H1 (cell line): Measurements from ENCODE around the gene HERC3. TPM values are rescaled to one million over a fixed set of nuclear protein-coding genes. Genes with fewer than 3 reads are reported as not detected.

Source experiments
- CREB1 ChIP-seq: IDR thresholded peaks from 2 replicates; pipeline ENCODE4 v1.6.1; 2012; ENCODE audit warnings: inconsistent platforms
- CTBP2 ChIP-seq: IDR thresholded peaks from 2 replicates; pipeline ENCODE4 v1.7.0; 2011; ENCODE audit warnings: borderline replicate concordance, mild to moderate bottlenecking, moderate library complexity, mixed read lengths, low read length; ENCODE audit not compliant: insufficient read depth, insufficient read length
- EZH2 ChIP-seq: fragments of 200-600 bp; sonication (generic); IDR thresholded peaks from 2 replicates; pipeline ENCODE4 v1.7.1; 2012; ENCODE audit warnings: low read depth, mild to moderate bottlenecking, moderate library complexity, low read length, inconsistent platforms; ENCODE audit not compliant: severe bottlenecking
- KDM4A ChIP-seq: IDR thresholded peaks from one replicate; pipeline ENCODE4 v1.7.1; 2012; ENCODE audit warnings: low read depth, mild to moderate bottlenecking, moderate library complexity, low read length, inconsistent platforms; ENCODE audit not compliant: severe bottlenecking
- PHF8 ChIP-seq: fragments of 200-600 bp; sonication (generic); conservative IDR thresholded peaks from 2 replicates; pipeline ENCODE4 v1.7.1; 2012; ENCODE audit warnings: low read depth, mild to moderate bottlenecking, inconsistent platforms, low read length, moderate library complexity
- POLR2A ChIP-seq, 2 experiments: IDR thresholded peaks; 1 replicate in 1 of 2; 2 replicates in 1 of 2; pipeline ENCODE4 v1.6.1; 2011; ENCODE audit warnings: low read depth in 2 of 2, low read length in 2 of 2, mild to moderate bottlenecking in 2 of 2; ENCODE audit errors: control extremely low read depth in 1 of 2
- SIX5 ChIP-seq: IDR thresholded peaks from 2 replicates; pipeline ENCODE4 v1.6.1; 2011; ENCODE audit warnings: mild to moderate bottlenecking, low read depth, low read length
- polyA plus RNA-seq, 7 experiments: library from polyadenylated mRNA; depleted of rRNA in 3 of 7; stranded (reverse) in 5 of 7; unstranded in 2 of 7; fragments of >200 nt in 5 of 7; fragments of 200-250 nt in 2 of 7; gene quantifications; 1 replicate in 5 of 7; 2 replicates in 1 of 7; 4 replicates in 1 of 7; pipeline versions ENCODE4 v1.2.1 to v1.2.3, GENCODE V29; 2011 to 2013; ENCODE audit warnings: missing spikeins in 2 of 7, mixed read lengths in 2 of 7
- total RNA-seq: library from RNA; stranded (reverse); fragmentation: NEBNext Ultra II Directional; extraction: Animal tissue kit (Norgen Biotek cat#: 25700); gene quantifications from 2 replicates; pipeline ENCODE4 v1.2.1, GENCODE V29; 2021

HERC3 gene
- total and polyA plus RNA-seq, 2 of the 8 experiments (the other 6 are each of a cell fraction or from before 2014, with no cell fraction given) = 1.4 to 5.7 TPM

GRCh38 chr4:88756149-88756548 is 163.9 kb downstream of the HERC3 start (continued):
- TF ChIP-seq CTBP2 = no peak
- no peak for TF ChIP-seq EZH2
- TF ChIP-seq SIX5 = no peak
- TF ChIP-seq PHF8 = no peak
- TF ChIP-seq POLR2A (IDR thresholded peaks at IDR 0.05; ENCODE audit: control extremely low read depth in 1 of 2, low read depth in 2 of 2, low read length in 2 of 2) = no peak
- no peak for TF ChIP-seq CREB1
- TF ChIP-seq KDM4A = no peak
